ENCODE measurements around the gene CNIH4. TPM values are rescaled to one million over a fixed set of nuclear protein-coding genes. Genes with fewer than 3 reads are reported as not detected.

Gene CNIH4
- total RNA-seq, 1 donor from 2014 or later: 70.2 TPM

DNA sequence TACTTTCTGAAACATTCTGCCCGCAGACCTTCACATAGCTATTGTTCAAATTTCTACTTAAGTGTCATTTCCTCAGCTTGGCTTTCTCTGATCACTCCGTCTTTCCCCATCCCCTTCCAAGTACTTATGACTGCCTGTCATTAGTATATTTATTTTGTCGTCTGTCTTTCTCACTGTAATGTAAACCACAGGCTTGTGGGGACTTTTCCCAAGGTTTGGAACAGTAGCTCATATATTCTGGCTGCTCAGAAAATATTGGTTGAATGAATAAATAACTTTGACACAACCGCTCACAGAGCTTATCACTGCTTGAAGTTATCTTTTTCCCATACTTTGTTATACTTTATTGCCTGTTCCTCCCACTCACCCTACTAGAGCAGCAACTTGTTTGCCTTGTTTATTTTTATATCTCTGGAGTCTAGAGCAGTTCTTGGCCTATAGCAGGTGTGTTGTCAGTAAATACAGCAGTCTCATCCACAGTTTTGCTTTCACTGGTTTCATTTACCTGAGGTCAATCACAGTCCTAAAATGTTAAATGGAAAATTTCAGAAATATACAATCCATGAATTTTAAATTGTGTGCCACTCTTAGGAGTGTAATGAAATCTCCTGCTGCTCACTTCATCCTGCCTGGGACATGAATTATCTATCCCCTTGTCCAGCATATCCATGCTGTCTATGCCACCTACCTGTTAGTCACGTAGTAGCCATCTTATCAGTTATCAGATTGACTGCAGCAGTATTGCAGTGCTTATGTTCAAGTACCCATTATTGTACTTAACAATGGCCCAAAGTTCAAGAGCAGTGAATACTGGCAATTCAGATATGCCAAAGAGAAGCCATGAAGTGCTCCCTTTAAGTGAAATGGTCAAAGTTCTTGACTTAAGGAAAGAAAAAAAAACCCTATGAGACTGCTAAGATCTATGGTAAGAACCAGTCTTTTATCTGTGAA is 2.4 kb upstream of the CNIH4 start:
- H3K36me3 Mint-ChIP-seq (ENCODE audit: low read depth): no peaks in the 10 kb centered on the region
- no peak overlapping the region for H3K27ac Mint-ChIP-seq (ENCODE audit: unreplicated experiment)
- no peaks in the 10 kb centered on the region for H3K27me3 Mint-ChIP-seq (ENCODE audit: low read depth)
- TF ChIP-seq, protein P1, sequence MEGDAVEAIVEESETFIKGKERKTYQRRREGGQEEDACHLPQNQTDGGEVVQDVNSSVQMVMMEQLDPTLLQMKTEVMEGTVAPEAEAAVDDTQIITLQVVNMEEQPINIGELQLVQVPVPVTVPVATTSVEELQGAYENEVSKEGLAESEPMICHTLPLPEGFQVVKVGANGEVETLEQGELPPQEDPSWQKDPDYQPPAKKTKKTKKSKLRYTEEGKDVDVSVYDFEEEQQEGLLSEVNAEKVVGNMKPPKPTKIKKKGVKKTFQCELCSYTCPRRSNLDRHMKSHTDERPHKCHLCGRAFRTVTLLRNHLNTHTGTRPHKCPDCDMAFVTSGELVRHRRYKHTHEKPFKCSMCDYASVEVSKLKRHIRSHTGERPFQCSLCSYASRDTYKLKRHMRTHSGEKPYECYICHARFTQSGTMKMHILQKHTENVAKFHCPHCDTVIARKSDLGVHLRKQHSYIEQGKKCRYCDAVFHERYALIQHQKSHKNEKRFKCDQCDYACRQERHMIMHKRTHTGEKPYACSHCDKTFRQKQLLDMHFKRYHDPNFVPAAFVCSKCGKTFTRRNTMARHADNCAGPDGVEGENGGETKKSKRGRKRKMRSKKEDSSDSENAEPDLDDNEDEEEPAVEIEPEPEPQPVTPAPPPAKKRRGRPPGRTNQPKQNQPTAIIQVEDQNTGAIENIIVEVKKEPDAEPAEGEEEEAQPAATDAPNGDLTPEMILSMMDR (conservative IDR thresholded peaks at IDR 0.05): no peak
- H3K4me1 Mint-ChIP-seq: peaks cover 25% of the 10 kb centered on the region
- no peak for DNase-seq (ENCODE audit: low read depth, low spot score)
- H3K9me3 Mint-ChIP-seq: no peaks in the 10 kb centered on the region
- H3K4me3 Mint-ChIP-seq: peak overlapping the region; percentile 50

DNA sequence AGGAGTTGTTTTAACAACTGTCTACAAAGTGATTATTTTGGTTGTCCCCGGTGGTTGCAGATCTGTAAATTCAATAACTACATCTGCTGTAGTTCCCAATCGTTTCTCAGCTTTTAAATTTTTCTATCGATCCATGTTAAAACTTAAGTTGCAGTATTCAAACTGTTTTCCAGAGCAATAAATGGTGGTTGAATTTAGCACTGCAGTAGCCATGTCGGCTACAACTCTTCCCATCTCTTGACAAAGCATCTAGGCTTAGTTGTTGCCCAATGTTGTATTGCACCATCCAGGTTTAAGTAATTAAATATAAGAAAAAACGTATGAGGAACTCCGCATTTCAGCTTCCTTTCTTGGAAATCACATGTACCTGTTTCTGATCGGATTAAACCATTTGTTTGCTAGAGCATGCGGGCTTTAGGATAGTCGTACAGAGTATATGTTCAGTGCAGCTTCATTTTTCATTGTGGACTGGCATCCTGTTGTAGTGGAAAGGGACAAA is 996 bp downstream of the CNIH4 start:
- Mint-ChIP-seq H3K4me3 (peak overlapping the region; percentile 86), H3K4me1 (peaks cover 30% of the 10 kb centered on the region), H3K36me3 (ENCODE audit: low read depth) (peaks cover 4% of the 10 kb centered on the region), H3K27me3 (ENCODE audit: low read depth) (no peaks in the 10 kb centered on the region), H3K9me3 (no peaks in the 10 kb centered on the region), H3K27ac (ENCODE audit: unreplicated experiment) (peak overlapping the region; percentile 21)
- DNase-seq (ENCODE audit: low read depth, low spot score): no peak
- TF ChIP-seq, protein P1 (conservative IDR thresholded peaks at IDR 0.05): peak; percentile 33

DNA sequence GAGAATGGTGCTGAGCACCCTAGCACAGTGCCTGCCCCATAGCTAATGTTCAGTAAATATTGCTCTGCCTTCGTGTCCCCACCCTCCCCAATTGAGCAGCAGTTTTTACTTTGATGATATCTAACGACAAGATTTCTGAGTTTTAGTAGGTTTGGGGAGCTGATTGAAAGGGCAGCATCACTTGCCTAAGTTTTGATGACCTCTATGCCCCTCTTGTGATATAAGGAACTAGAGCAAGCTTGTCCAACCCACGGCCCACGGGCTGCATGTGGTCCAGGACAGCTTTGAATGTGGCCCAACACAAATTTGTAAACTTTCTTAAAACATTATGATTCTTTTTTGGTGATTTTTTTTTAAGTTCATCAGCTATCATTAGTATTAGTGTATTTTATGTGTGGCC is 1.6 kb downstream of the CNIH4 start:
- Mint-ChIP-seq H3K4me3 (peak overlapping the region; percentile 86), H3K27ac (ENCODE audit: unreplicated experiment) (no peak overlapping the region), H3K9me3 (no peaks in the 10 kb centered on the region), H3K36me3 (ENCODE audit: low read depth) (peaks cover 7% of the 10 kb centered on the region), H3K27me3 (ENCODE audit: low read depth) (no peaks in the 10 kb centered on the region), H3K4me1 (peaks cover 30% of the 10 kb centered on the region)
- no peak for DNase-seq (ENCODE audit: low read depth, low spot score)
- TF ChIP-seq, protein P1 (conservative IDR thresholded peaks at IDR 0.05): no peak

- TF ChIP-seq, protein P1 (conservative IDR thresholded peaks at IDR 0.05): no peak
- H3K27me3 Mint-ChIP-seq (ENCODE audit: low read depth): no peaks in the 10 kb centered on the region
- no peak for DNase-seq (ENCODE audit: low read depth, low spot score)
- peak overlapping the region; percentile 16 for H3K4me3 Mint-ChIP-seq
- no peak overlapping the region for H3K27ac Mint-ChIP-seq (ENCODE audit: unreplicated experiment)
- H3K9me3 Mint-ChIP-seq: no peaks in the 10 kb centered on the region
- H3K36me3 Mint-ChIP-seq (ENCODE audit: low read depth): peaks cover 7% of the 10 kb centered on the region
- peaks cover 30% of the 10 kb centered on the region for H3K4me1 Mint-ChIP-seq
These were observed 2.5 kb downstream of the CNIH4 start for GRCh38 chr1:224359207-224359606.

DNA sequence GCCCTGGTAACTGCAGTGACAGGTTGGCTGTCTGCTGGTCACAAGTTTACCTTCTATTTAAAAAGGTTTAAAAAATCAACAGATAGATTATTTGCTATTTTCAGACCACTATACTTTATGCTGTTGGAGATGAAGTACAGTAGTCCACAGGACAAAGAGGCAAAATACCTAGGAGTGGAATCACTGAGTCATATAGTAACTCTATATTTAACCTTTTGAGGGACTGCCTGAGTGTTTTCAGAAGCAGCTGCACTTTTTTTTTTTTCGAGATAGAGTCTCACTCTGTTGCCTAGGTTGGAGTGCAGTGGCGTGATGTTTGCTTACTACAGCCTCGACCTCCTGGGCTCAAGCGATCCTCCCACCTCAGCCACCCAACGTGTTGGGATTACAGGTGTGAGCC is 11.7 kb downstream of the CNIH4 start:
- TF ChIP-seq, protein P1 (conservative IDR thresholded peaks at IDR 0.05): no peak
- DNase-seq (ENCODE audit: low read depth, low spot score): no peak
- Mint-ChIP-seq H3K27ac (ENCODE audit: unreplicated experiment) (no peak overlapping the region), H3K9me3 (no peaks in the 10 kb centered on the region), H3K4me1 (no peaks in the 10 kb centered on the region), H3K27me3 (ENCODE audit: low read depth) (no peaks in the 10 kb centered on the region), H3K36me3 (ENCODE audit: low read depth) (peaks cover 15% of the 10 kb centered on the region), H3K4me3 (no peak overlapping the region)

All from neural crest cell (in vitro differentiated cells).